Activated CD4-positive, alpha-beta T cell treated with anti-CD3 and anti-CD28 coated beads, Interleukin-2, amount 10 ng/mL, durations not matched to agents 24 days and 14 days (primary cell): ENCODE results near the gene MS4A5. TPM values are rescaled to one million over a fixed set of nuclear protein-coding genes. Genes with fewer than 3 reads are reported as not detected.
A peak's percentile ranks its signal among the peaks of the same experiment; 100 is the strongest.
"Not testable (repeated sequence)": the region's sequence is repeated elsewhere in the genome, so short reads cannot be mapped to it uniquely, and the experiment has no call there.

Source experiments
- DNase-seq: peaks from one replicate; pipeline ENCODE4 v3.0.0; 2022
- H3K27ac Mint-ChIP-seq: one replicate; pipeline ENCODE4 v1.8.0; 2022; ENCODE audit warnings: mild to moderate bottlenecking, mixed read lengths
- H3K27me3 Mint-ChIP-seq: one replicate; pipeline ENCODE4 v1.8.0; 2022; ENCODE audit warnings: mixed read lengths
- H3K36me3 Mint-ChIP-seq: one replicate; pipeline ENCODE4 v1.8.0; 2022; ENCODE audit warnings: low read depth, mild to moderate bottlenecking, mixed read lengths
- H3K4me1 Mint-ChIP-seq: one replicate; pipeline ENCODE4 v1.8.0; 2021; ENCODE audit warnings: mixed read lengths
- H3K4me3 Mint-ChIP-seq: one replicate; pipeline ENCODE4 v1.8.0; 2022; ENCODE audit warnings: mild to moderate bottlenecking, moderate library complexity, mixed read lengths
- H3K9me3 Mint-ChIP-seq: one replicate; pipeline ENCODE4 v1.8.0; 2021; ENCODE audit warnings: mixed read lengths
- intact Hi-C: fragments of 100-400 bp; cut with micrococcal nuclease; formaldehyde crosslinking; loops from one replicate; pipeline ENCODE4 v1.15.1; 2023
- total RNA-seq: library from RNA; stranded (reverse); gene quantifications from 2 replicates; pipeline ENCODE4 v1.2.3, GENCODE V29; 2022

Gene MS4A5
- total RNA-seq, 1 donor from 2014 or later = not detected

DNA sequence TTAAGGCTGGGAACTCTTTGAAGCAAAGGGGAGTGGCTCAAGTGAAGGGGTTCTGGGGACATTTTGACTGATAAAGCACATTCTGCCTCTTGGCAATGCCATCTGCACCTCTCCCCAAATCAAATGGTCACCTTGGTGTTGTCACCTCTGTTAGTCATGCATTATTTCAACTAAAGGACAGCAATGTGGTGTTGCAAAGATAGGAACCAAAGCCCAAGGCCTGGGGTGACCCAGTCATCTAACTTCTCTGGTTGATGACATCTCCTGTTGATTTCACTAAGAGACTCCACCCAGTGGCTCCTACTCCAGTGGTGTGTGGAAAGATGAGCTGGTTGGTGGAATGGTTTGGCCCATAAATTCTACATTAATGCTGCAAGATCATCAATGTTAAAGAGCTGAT, 18.5 kb downstream of the MS4A5 start:
- intact Hi-C loops = no loop called here
- Mint-ChIP-seq H3K4me3 (no peak overlapping the region), H3K36me3 (no peaks in the 10 kb centered on the region), H3K4me1 (peaks cover 14% of the 10 kb centered on the region), H3K27me3 (no peaks in the 10 kb centered on the region), H3K9me3 (no peaks in the 10 kb centered on the region), H3K27ac (no peak overlapping the region)
- DNase-seq = peak; percentile 54

GRCh38 chr11:60451185-60451584, 21.8 kb downstream of the MS4A5 start:
- DNase-seq, H3K27me3 Mint-ChIP-seq, H3K4me1 Mint-ChIP-seq, H3K27ac Mint-ChIP-seq, H3K4me3 Mint-ChIP-seq, H3K9me3 Mint-ChIP-seq, intact Hi-C loops, H3K36me3 Mint-ChIP-seq: not testable (repeated sequence)

DNA sequence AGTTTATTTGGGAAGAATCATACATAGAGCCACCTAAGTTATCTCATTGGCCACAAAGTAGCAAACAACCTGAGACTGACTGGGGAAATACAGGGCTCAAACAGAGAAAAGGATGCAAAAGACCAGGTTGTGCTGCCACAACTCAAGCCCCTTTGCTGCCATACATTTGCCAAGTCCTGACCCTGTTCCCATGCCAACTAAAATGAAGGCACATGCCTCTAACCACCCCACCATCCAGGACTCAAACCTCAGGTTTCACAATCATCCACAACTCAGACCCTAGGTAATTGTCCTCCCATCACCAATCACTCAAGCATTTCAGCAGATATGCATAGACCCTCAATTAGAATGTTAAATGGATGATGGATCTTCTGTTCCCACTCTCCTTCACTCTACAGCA, 24.8 kb downstream of the MS4A5 start:
- no peak overlapping the region for H3K27ac Mint-ChIP-seq
- peaks cover 12% of the 10 kb centered on the region for H3K27me3 Mint-ChIP-seq
- no peaks in the 10 kb centered on the region for H3K36me3 Mint-ChIP-seq
- no peaks in the 10 kb centered on the region for H3K4me1 Mint-ChIP-seq
- DNase-seq = no peak
- no peak overlapping the region for H3K4me3 Mint-ChIP-seq
- no peaks in the 10 kb centered on the region for H3K9me3 Mint-ChIP-seq
- intact Hi-C loops = no loop called here

- Mint-ChIP-seq H3K27ac (no peak within 1 kb of the TSS), H3K4me3 (no peak within 1 kb of the TSS), H3K27me3 (peaks cover 12% of the 10 kb centered on the region), H3K4me1 (no peaks in the 10 kb centered on the region), H3K9me3 (no peaks in the 10 kb centered on the region), H3K36me3 (no peaks in the 10 kb centered on the region)
- intact Hi-C loops = no loop called here
- no peak for DNase-seq
These were observed 26.2 kb downstream of the MS4A5 start, which contains the start of gene MS4A1 for GRCh38 chr11:60455531-60456042. TSS of gene MS4A1 (plus strand) at chr11:60455847. CDS start at chr11:60462375, 6,528 bp downstream.

- no peak for DNase-seq
- no peaks in the 10 kb centered on the region for H3K4me1 Mint-ChIP-seq
- H3K27me3 Mint-ChIP-seq = peaks cover 12% of the 10 kb centered on the region
- H3K9me3 Mint-ChIP-seq = no peaks in the 10 kb centered on the region
- no peak overlapping the region for H3K27ac Mint-ChIP-seq
- no peak overlapping the region for H3K4me3 Mint-ChIP-seq
- intact Hi-C loops = no loop called here
- no peaks in the 10 kb centered on the region for H3K36me3 Mint-ChIP-seq
These were observed 28.2 kb downstream of the MS4A5 start for GRCh38 chr11:60457576-60457975.

- H3K9me3 Mint-ChIP-seq = no peaks in the 10 kb centered on the region
- H3K4me1 Mint-ChIP-seq = no peaks in the 10 kb centered on the region
- no peak for DNase-seq
- H3K27ac Mint-ChIP-seq = no peak overlapping the region
- H3K4me3 Mint-ChIP-seq = no peak overlapping the region
- intact Hi-C loops = no loop called here
- H3K27me3 Mint-ChIP-seq = peaks cover 10% of the 10 kb centered on the region
- H3K36me3 Mint-ChIP-seq = no peaks in the 10 kb centered on the region
These were observed 30.0 kb downstream of the MS4A5 start for GRCh38 chr11:60459345-60459744.

DNA sequence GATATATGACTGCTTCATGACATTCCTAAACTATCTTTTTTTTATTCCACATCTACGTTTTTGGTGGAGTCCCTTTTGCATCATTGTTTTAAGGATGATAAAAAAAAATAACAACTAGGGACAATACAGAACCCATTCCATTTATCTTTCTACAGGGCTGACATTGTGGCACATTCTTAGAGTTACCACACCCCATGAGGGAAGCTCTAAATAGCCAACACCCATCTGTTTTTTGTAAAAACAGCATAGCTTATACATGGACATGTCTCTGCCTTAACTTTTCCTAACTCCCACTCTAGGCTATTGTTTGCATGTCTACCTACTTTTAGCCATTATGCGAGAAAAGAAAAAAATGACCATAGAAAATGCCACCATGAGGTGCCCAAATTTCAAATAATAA, 39.5 kb downstream of the MS4A5 start:
- Mint-ChIP-seq H3K9me3 (no peaks in the 10 kb centered on the region), H3K4me3 (no peak overlapping the region), H3K36me3 (no peaks in the 10 kb centered on the region), H3K4me1 (no peaks in the 10 kb centered on the region), H3K27ac (no peak overlapping the region), H3K27me3 (peaks cover 23% of the 10 kb centered on the region)
- intact Hi-C loops = no loop called here
- DNase-seq = no peak

- Mint-ChIP-seq H3K36me3 (no peaks in the 10 kb centered on the region), H3K27me3 (peaks cover 25% of the 10 kb centered on the region), H3K4me1 (no peaks in the 10 kb centered on the region), H3K9me3 (no peaks in the 10 kb centered on the region), H3K4me3 (no peak overlapping the region), H3K27ac (no peak overlapping the region)
- no peak for DNase-seq
- intact Hi-C loops = no loop called here
These were observed 40.4 kb downstream of the MS4A5 start for GRCh38 chr11:60469723-60470122.

DNA sequence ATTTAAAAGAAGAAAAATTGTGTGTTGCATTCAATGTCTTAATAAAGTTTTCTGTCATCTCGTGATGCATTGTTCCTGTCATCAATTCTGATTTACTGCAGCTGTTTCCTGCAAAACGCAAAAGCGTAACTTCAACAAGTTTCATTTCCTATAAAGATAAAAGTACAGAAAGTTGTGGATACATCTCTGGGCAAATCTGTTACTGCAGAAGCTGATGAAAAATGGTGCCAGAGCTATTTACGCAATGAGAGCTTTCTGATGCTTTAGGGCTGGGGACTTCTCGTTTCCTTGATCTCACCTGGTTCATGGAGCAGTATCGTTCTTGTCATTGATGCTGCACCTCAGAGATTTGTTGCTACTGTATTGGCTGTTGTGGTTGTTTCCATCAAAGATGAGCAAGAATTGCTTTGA, 47.7 kb downstream of the MS4A5 start:
- no peak for DNase-seq
- intact Hi-C loops = no loop called here
- Mint-ChIP-seq H3K4me3 (no peak overlapping the region), H3K36me3 (no peaks in the 10 kb centered on the region), H3K9me3 (no peaks in the 10 kb centered on the region), H3K27ac (no peak overlapping the region), H3K4me1 (peaks cover 1% of the 10 kb centered on the region), H3K27me3 (peaks cover 23% of the 10 kb centered on the region)

GRCh38 chr11:60482361-60482760, 53.0 kb downstream of the MS4A5 start:
- DNase-seq = no peak
- Mint-ChIP-seq H3K27me3 (peaks cover 20% of the 10 kb centered on the region), H3K27ac (no peak overlapping the region), H3K4me1 (no peaks in the 10 kb centered on the region), H3K9me3 (no peaks in the 10 kb centered on the region), H3K4me3 (no peak overlapping the region), H3K36me3 (no peaks in the 10 kb centered on the region)
- intact Hi-C loops = no loop called here

DNA sequence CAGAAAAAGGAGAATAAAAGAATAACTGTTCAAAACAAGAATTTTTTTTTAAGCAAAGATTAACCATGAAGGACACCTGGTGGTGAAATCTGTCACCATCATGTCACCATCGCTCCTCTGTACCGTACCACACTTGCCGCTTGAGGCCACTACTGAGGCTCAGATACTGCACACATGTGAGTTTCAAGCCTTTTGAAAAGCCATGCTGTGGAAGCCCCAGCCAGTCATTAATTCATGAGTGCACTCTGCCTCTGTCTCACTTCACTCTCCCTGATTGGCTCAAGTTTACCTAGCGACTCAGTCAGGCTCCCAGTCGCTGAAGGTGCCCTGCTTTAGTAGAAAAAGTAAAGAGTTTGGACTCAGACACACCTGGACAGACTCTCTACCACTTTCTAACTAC, 56.6 kb downstream of the MS4A5 start:
- peak; percentile 59 for DNase-seq
- H3K27me3 Mint-ChIP-seq = peaks cover 9% of the 10 kb centered on the region
- H3K36me3 Mint-ChIP-seq = no peaks in the 10 kb centered on the region
- H3K4me3 Mint-ChIP-seq = no peak overlapping the region
- H3K27ac Mint-ChIP-seq = no peak overlapping the region
- no peaks in the 10 kb centered on the region for H3K9me3 Mint-ChIP-seq
- H3K4me1 Mint-ChIP-seq = no peaks in the 10 kb centered on the region
- intact Hi-C loops = loop anchor here (5.0 kb wide), 1 partner anchor 119 kb away; no protein-coding TSS in a partner anchor

DNA sequence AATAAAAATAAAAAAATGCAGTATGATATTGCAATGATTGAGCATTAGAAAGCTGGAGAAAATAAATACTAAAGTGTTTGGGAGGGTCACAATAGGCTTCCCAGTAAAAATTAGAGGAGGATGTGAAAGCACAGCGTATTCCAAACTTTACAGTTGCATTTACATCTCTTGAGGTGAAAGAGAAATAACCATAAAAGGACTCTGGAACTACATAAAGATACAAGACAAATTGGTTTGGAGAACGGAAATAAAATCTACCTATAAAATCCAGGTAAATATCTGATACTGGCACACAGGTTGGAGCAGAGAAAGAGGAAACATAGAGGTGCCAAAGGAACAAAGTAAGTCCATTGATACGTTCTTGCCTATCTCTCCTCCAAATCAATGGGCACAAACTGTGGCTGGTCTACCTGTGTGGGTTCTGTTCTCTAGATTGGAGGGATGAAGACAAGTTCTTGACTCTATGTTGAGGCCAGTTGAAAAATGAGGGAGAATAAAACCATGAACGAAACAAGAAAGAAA, 63.2 kb downstream of the MS4A5 start, which contains the start of gene MS4A12:
Gene MS4A12, plus strand, starts transcription at position 291 of the 522 bp plus-strand sequence. CDS start 4,541 bp downstream, outside the sequence.
- Mint-ChIP-seq H3K27ac (no peak within 1 kb of the TSS), H3K4me3 (no peak within 1 kb of the TSS), H3K36me3 (no peaks in the 10 kb centered on the region), H3K4me1 (no peaks in the 10 kb centered on the region), H3K9me3 (no peaks in the 10 kb centered on the region), H3K27me3 (peaks cover 27% of the 10 kb centered on the region)
- DNase-seq = no peak
- intact Hi-C loops = no loop called here

DNA sequence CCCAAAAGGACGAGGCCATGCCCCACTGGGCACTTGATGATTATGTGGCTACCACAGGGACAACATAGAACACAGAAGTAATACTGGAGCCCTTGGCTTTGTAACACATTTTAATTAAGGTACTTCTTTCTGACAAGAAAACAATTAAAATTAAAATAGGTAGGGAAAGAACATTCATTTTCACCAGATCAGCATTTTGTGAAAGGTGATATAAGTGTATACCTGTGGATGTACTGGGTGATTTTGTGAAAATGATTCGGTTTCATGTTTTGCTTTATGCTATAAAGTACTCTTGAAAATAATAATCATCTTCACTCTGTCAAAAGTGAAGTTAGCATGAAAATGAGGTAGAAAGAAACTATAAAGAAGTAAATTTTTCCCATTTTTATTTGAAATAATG, 64.1 kb downstream of the MS4A5 start:
- no peak for DNase-seq
- no peak overlapping the region for H3K27ac Mint-ChIP-seq
- H3K9me3 Mint-ChIP-seq = no peaks in the 10 kb centered on the region
- peaks cover 31% of the 10 kb centered on the region for H3K27me3 Mint-ChIP-seq
- no peaks in the 10 kb centered on the region for H3K36me3 Mint-ChIP-seq
- intact Hi-C loops = no loop called here
- H3K4me3 Mint-ChIP-seq = no peak overlapping the region
- no peaks in the 10 kb centered on the region for H3K4me1 Mint-ChIP-seq
